Ectodermal cell (in vitro differentiated cells): ENCODE measurements around the gene ASIC2.

Experiments
- H3K27ac ChIP-seq: 2 replicates; pipeline ENCODE4 v1.7.0; 2013; ENCODE audit warnings: mild to moderate bottlenecking, low read depth, low read length; ENCODE audit not compliant: insufficient read depth, poor library complexity, severe bottlenecking
- H3K27me3 ChIP-seq: 2 replicates; pipeline ENCODE4 v1.7.0; 2013; ENCODE audit warnings: mild to moderate bottlenecking, low read length; ENCODE audit not compliant: insufficient read depth, control insufficient read depth, poor library complexity, severe bottlenecking
- H3K36me3 ChIP-seq: one replicate; pipeline ENCODE4 v1.7.0; 2013; ENCODE audit warnings: low read length; ENCODE audit not compliant: control insufficient read depth, insufficient read depth
- H3K4me1 ChIP-seq: one replicate; pipeline ENCODE4 v1.7.0; 2013; ENCODE audit warnings: low read length; ENCODE audit not compliant: control insufficient read depth, insufficient read depth
- H3K4me3 ChIP-seq: 2 replicates; pipeline ENCODE4 v1.7.0; 2013; ENCODE audit warnings: low read depth, low read length, control low read depth; ENCODE audit not compliant: insufficient read depth
- H3K9me3 ChIP-seq: 2 replicates; pipeline ENCODE4 v1.7.0; 2013; ENCODE audit warnings: mild to moderate bottlenecking, low read length, moderate library complexity; ENCODE audit not compliant: control insufficient read depth
- WGBS, 2 experiments: methylation state at CpG; one replicate each; pipeline ENCODE4 v1.1.7; 2013; ENCODE audit warnings: missing lambda C conversion rate in 2 of 2; 5-methylcytosine and 5-hydroxymethylcytosine counted together

ASIC2 gene

GRCh38 chr17:33084755-33085154, 208.3 kb downstream of the ASIC2 start:
- 94% methylated on average over 1 of the region's 2 CpGs for WGBS, 2 experiments
- Histone ChIP-seq H3K36me3 (no peaks in the 10 kb centered on the region), H3K4me1 (no peaks in the 10 kb centered on the region), H3K4me3 (no peak overlapping the region), H3K27ac (no peak overlapping the region), H3K9me3 (no peaks in the 10 kb centered on the region), H3K27me3 (no peaks in the 10 kb centered on the region)

GRCh38 chr17:33082529-33083173, 210.4 kb downstream of the ASIC2 start:
- no peak overlapping the region for H3K27ac ChIP-seq
- H3K27me3 ChIP-seq = no peaks in the 10 kb centered on the region

GRCh38 chr17:33080091-33080490, 213.0 kb downstream of the ASIC2 start:
- Histone ChIP-seq H3K27me3 (no peaks in the 10 kb centered on the region), H3K36me3 (no peaks in the 10 kb centered on the region), H3K9me3 (no peaks in the 10 kb centered on the region), H3K4me1 (no peaks in the 10 kb centered on the region), H3K4me3 (no peak overlapping the region), H3K27ac (no peak overlapping the region)
- WGBS, 2 experiments = 91 to 93% methylated on average over 3 of the region's 3 CpGs

More at GRCh38 chr17:33082529-33083173, 210.4 kb downstream of the ASIC2 start:
- WGBS, 2 experiments = 93 to 96% methylated on average over 5 of the region's 7 CpGs
- no peaks in the 10 kb centered on the region for H3K9me3 ChIP-seq
- no peak overlapping the region for H3K4me3 ChIP-seq
- no peaks in the 10 kb centered on the region for H3K4me1 ChIP-seq
- H3K36me3 ChIP-seq = no peaks in the 10 kb centered on the region

- H3K27me3 ChIP-seq = no peaks in the 10 kb centered on the region
- H3K9me3 ChIP-seq = no peaks in the 10 kb centered on the region
- 93 to 94% methylated on average over 3 of the region's 3 CpGs for WGBS, 2 experiments
- no peaks in the 10 kb centered on the region for H3K36me3 ChIP-seq
- no peak overlapping the region for H3K4me3 ChIP-seq
- H3K27ac ChIP-seq = no peak overlapping the region
- H3K4me1 ChIP-seq = no peaks in the 10 kb centered on the region
Measured at GRCh38 chr17:33079201-33079600, 213.9 kb downstream of the ASIC2 start.

GRCh38 chr17:33076979-33077378, 216.1 kb downstream of the ASIC2 start:
- H3K4me1 ChIP-seq = peaks cover 5% of the 10 kb centered on the region
- no peaks in the 10 kb centered on the region for H3K27me3 ChIP-seq
- H3K36me3 ChIP-seq = no peaks in the 10 kb centered on the region
- no peak overlapping the region for H3K4me3 ChIP-seq
- WGBS, 2 experiments = 78 to 85% methylated on average over 1 of the region's 1 CpG
- H3K9me3 ChIP-seq = no peaks in the 10 kb centered on the region
- no peak overlapping the region for H3K27ac ChIP-seq

GRCh38 chr17:33073416-33073815, 219.7 kb downstream of the ASIC2 start:
- H3K36me3 ChIP-seq = no peaks in the 10 kb centered on the region
- peaks cover 5% of the 10 kb centered on the region for H3K4me1 ChIP-seq
- H3K27ac ChIP-seq = peak overlapping the region; percentile 9
- H3K9me3 ChIP-seq = no peaks in the 10 kb centered on the region
- H3K4me3 ChIP-seq = no peak overlapping the region
- H3K27me3 ChIP-seq = no peaks in the 10 kb centered on the region
- 45 to 47% methylated on average over 7 of the region's 7 CpGs for WGBS, 2 experiments

GRCh38 chr17:33072421-33073161, 220.5 kb downstream of the ASIC2 start:
- Histone ChIP-seq H3K9me3 (no peaks in the 10 kb centered on the region), H3K27ac (no peak overlapping the region), H3K27me3 (no peaks in the 10 kb centered on the region), H3K4me1 (peaks cover 5% of the 10 kb centered on the region), H3K4me3 (no peak overlapping the region), H3K36me3 (no peaks in the 10 kb centered on the region)
- 94 to 96% methylated on average over 12 of the region's 12 CpGs for WGBS, 2 experiments

- no peaks in the 10 kb centered on the region for H3K36me3 ChIP-seq
- H3K27me3 ChIP-seq = no peaks in the 10 kb centered on the region
- no peak overlapping the region for H3K27ac ChIP-seq
- peaks cover 5% of the 10 kb centered on the region for H3K4me1 ChIP-seq
- H3K9me3 ChIP-seq = no peaks in the 10 kb centered on the region
- H3K4me3 ChIP-seq = no peak overlapping the region
Measured at GRCh38 chr17:33071656-33072055, 221.4 kb downstream of the ASIC2 start.

- H3K27ac ChIP-seq = no peak overlapping the region
- no peaks in the 10 kb centered on the region for H3K27me3 ChIP-seq
- H3K4me1 ChIP-seq = no peaks in the 10 kb centered on the region
- 95% methylated on average over 2 of the region's 2 CpGs for WGBS, 2 experiments
- H3K9me3 ChIP-seq = no peaks in the 10 kb centered on the region
- no peak overlapping the region for H3K4me3 ChIP-seq
- no peaks in the 10 kb centered on the region for H3K36me3 ChIP-seq
Measured at GRCh38 chr17:33057564-33057963, 235.5 kb downstream of the ASIC2 start.

- H3K9me3 ChIP-seq = no peaks in the 10 kb centered on the region
- no peaks in the 10 kb centered on the region for H3K36me3 ChIP-seq
- no peak overlapping the region for H3K4me3 ChIP-seq
- 96% methylated on average over 4 of the region's 4 CpGs for WGBS, 2 experiments
- H3K4me1 ChIP-seq = no peaks in the 10 kb centered on the region
- no peaks in the 10 kb centered on the region for H3K27me3 ChIP-seq
- H3K27ac ChIP-seq = no peak overlapping the region
Measured at GRCh38 chr17:33056399-33057146, 236.5 kb downstream of the ASIC2 start.
